ENCODE data around the gene EHMT2.

DNA sequence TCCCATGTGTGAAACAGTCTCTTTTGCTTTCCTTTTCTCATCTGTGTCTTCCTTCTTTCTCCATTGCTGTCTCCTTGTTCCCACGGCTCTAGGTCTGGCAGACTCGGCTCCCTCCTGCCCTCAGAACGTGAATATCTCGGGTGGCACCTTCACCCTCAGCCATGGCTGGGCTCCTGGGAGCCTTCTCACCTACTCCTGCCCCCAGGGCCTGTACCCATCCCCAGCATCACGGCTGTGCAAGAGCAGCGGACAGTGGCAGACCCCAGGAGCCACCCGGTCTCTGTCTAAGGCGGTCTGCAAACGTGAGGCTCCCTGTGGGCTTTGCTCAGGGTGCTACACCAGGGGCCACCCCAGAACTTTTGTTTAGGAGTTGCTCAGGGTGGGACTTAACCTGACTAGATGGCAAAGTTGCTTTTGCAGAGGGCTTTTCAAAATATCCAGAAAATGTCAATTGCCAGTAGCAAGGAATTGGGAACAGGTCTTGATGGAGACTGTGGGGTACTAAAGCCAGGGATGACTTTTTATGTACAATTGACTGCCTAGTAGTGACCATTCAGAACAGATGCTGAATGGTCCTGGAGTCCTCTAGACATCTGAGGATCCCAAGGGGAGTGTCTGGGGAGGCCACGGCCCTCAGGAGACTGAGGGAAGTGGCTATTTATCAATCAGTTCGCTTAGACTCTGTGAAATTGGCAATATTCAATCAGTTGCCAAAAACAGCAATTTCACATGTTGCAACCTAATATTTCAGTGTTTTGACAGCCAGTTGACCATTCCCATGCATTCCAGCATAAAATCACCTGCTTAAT lies 30.6 kb upstream of the EHMT2 start:
- no peak for TF ChIP-seq HDAC2 (IDR thresholded peaks at IDR 0.05)
- TF ChIP-seq, protein P1, sequence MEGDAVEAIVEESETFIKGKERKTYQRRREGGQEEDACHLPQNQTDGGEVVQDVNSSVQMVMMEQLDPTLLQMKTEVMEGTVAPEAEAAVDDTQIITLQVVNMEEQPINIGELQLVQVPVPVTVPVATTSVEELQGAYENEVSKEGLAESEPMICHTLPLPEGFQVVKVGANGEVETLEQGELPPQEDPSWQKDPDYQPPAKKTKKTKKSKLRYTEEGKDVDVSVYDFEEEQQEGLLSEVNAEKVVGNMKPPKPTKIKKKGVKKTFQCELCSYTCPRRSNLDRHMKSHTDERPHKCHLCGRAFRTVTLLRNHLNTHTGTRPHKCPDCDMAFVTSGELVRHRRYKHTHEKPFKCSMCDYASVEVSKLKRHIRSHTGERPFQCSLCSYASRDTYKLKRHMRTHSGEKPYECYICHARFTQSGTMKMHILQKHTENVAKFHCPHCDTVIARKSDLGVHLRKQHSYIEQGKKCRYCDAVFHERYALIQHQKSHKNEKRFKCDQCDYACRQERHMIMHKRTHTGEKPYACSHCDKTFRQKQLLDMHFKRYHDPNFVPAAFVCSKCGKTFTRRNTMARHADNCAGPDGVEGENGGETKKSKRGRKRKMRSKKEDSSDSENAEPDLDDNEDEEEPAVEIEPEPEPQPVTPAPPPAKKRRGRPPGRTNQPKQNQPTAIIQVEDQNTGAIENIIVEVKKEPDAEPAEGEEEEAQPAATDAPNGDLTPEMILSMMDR (IDR thresholded peaks at IDR 0.05) = no peak
- TF ChIP-seq EHMT2 (IDR thresholded peaks at IDR 0.05; ENCODE audit: low read depth) = no peak
- no peak for TF ChIP-seq CHD2 (IDR thresholded peaks at IDR 0.05; ENCODE audit: low read length, partially characterized antibody)
- TF ChIP-seq, protein P2, sequence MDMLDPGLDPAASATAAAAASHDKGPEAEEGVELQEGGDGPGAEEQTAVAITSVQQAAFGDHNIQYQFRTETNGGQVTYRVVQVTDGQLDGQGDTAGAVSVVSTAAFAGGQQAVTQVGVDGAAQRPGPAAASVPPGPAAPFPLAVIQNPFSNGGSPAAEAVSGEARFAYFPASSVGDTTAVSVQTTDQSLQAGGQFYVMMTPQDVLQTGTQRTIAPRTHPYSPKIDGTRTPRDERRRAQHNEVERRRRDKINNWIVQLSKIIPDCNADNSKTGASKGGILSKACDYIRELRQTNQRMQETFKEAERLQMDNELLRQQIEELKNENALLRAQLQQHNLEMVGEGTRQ (IDR thresholded peaks at IDR 0.05) = no peak
- TF ChIP-seq SMC3 (IDR thresholded peaks at IDR 0.05) = no peak
- TF ChIP-seq RNF2 (IDR thresholded peaks at IDR 0.05; ENCODE audit: borderline replicate concordance, low read depth) = no peak
- TF ChIP-seq KDM1A (IDR thresholded peaks at IDR 0.05; ENCODE audit: low read depth) = no peak
- no peak for TF ChIP-seq POLR2A (IDR thresholded peaks at IDR 0.05; ENCODE audit: low read length)
- TF ChIP-seq, protein P3, sequence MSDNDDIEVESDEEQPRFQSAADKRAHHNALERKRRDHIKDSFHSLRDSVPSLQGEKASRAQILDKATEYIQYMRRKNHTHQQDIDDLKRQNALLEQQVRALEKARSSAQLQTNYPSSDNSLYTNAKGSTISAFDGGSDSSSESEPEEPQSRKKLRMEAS (IDR thresholded peaks at IDR 0.05) = no peak
- no peak for TF ChIP-seq CHD4 (IDR thresholded peaks at IDR 0.05; ENCODE audit: borderline replicate concordance)
- TF ChIP-seq JUN (IDR thresholded peaks at IDR 0.05) = no peak

All from A549 (cell line).